Body of pancreas (tissue), 4 donors: ENCODE measurements around the gene SLC25A21. TPM values are rescaled to one million over a fixed set of nuclear protein-coding genes. Genes with fewer than 3 reads are reported as not detected.
"Not testable (repeated sequence)": the region's sequence is repeated elsewhere in the genome, so short reads cannot be mapped to it uniquely, and the experiment has no call there.

Experiments
- ATAC-seq: fragments of 150-250 bp; one replicate; pipeline ENCODE4 v1.9.1; 2016
- DNase-seq, 4 donors: peaks; one replicate each; pipeline ENCODE4 v3.0.0-alpha.2; 2019
- H3K27ac ChIP-seq, 4 donors: fragments of 200-600 bp; sonication (generic); 1 replicate in 3 of 4; 2 replicates in 1 of 4; pipeline versions ENCODE4 v1.5.1 to v1.6.1; 2016 to 2019; ENCODE audit warnings: mild to moderate bottlenecking in 1 of 4, mixed read lengths in 1 of 4, moderate library complexity in 1 of 4
- H3K27me3 ChIP-seq, 2 donors: fragments of 200-600 bp; sonication (generic); one replicate each; pipeline ENCODE4 v1.6.0; 2016; ENCODE audit warnings: mild to moderate bottlenecking in 1 of 2
- H3K36me3 ChIP-seq, 2 donors: fragments of 200-600 bp; sonication (generic); replicated peaks in 1 of 2; 2 replicates each; pipeline ENCODE4 v1.5.1; 2016; ENCODE audit warnings: low read depth in 2 of 2; ENCODE audit not compliant: insufficient read depth in 1 of 2
- H3K4me1 ChIP-seq: fragments of 200-600 bp; sonication (generic); one replicate; pipeline ENCODE4 v1.6.0; 2016
- H3K4me3 ChIP-seq, 2 donors: fragments of 200-600 bp; sonication (generic); 1 replicate in 1 of 2; 2 replicates in 1 of 2; pipeline ENCODE4 v1.5.1; 2016 to 2019
- H3K9me3 ChIP-seq, 3 donors: fragments of 200-600 bp; sonication (generic); 1 replicate in 2 of 3; 2 replicates in 1 of 3; pipeline ENCODE4 v1.5.1; 2016
- CTCF ChIP-seq, 7 experiments: fragments of 450-650 bp in 4 of 7; fragments of 200-600 bp in 3 of 7; sonication (generic) in 3 of 7; IDR thresholded peaks; one replicate each; pipeline ENCODE4 v1.5.1; 2016 to 2019; ENCODE audit warnings: antibody characterized with exemption in 7 of 7
- POLR2A ChIP-seq, 3 donors: fragments of 450-650 bp; IDR thresholded peaks; one replicate each; pipeline ENCODE4 v1.6.1; 2016; ENCODE audit warnings: antibody characterized with exemption in 3 of 3, mild to moderate bottlenecking in 2 of 3
- WGBS, 2 donors: methylation state at CpG; one replicate each; pipeline ENCODE4 v1.1.5; 2017; 5-methylcytosine and 5-hydroxymethylcytosine counted together
- intact Hi-C: fragments of 100-400 bp; cut with DNase I; formaldehyde crosslinking; loops from one replicate; pipeline ENCODE4 v1.15.1; 2023
- total RNA-seq, 2 donors: library from RNA; depleted of rRNA; stranded (reverse); fragments of >200 nt; gene quantifications; one replicate each; pipeline ENCODE4 v1.1.0, GENCODE V29; 2016

Gene SLC25A21
- total RNA-seq, 2 donors from 2014 or later, result not detected

DNA sequence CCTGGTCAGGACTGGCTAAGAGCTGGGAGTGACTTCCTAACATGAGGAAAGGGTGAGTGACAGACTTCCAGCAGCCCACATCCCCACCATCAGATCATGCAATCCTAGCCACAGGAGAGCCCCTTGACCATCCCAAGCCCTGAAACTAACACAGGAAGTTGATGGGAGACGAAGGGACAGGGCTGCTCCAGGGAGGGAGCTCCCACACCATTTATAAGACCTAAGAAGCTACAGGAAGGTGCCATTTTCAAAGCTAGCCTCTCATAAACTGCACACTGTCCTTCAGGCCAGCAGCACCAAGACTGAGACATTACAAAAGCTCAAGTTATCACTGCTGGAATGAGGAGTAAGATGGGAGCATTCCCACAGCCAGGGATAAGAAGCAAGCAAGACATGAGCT, 19.4 kb downstream of the SLC25A21 start:
- H3K36me3 ChIP-seq, result no peaks in the 10 kb centered on the region
- no peaks in the 10 kb centered on the region for H3K27me3 ChIP-seq
- intact Hi-C loops, result loop anchor here (10.0 kb wide), 2 partner anchors 498 to 598 kb away; no protein-coding TSS in a partner anchor
- no peaks in the 10 kb centered on the region for H3K4me1 ChIP-seq
- WGBS, 2 donors, result 18 to 24% methylated on average over 1 of the region's 1 CpG
- no peak for TF ChIP-seq CTCF (IDR thresholded peaks at IDR 0.05)
- TF ChIP-seq POLR2A (IDR thresholded peaks at IDR 0.05), result no peak
- H3K27ac ChIP-seq, result no peak overlapping the region
- no peak for DNase-seq
- ATAC-seq, result no peak
- H3K4me3 ChIP-seq, result no peak overlapping the region
- H3K9me3 ChIP-seq, result no peaks in the 10 kb centered on the region

- H3K27ac ChIP-seq, result no peak overlapping the region
- no peaks in the 10 kb centered on the region for H3K4me1 ChIP-seq
- no peaks in the 10 kb centered on the region for H3K36me3 ChIP-seq
- TF ChIP-seq CTCF (IDR thresholded peaks at IDR 0.05) (peak; percentile 51 to 76 (median 61)), POLR2A (IDR thresholded peaks at IDR 0.05) (no peak)
- no peaks in the 10 kb centered on the region for H3K27me3 ChIP-seq
- H3K9me3 ChIP-seq, result no peaks in the 10 kb centered on the region
- peak; percentile 63 for ATAC-seq
- intact Hi-C loops, result loop anchor here (10.0 kb wide), 2 partner anchors 496 to 596 kb away; no protein-coding TSS in a partner anchor
- WGBS, 2 donors, result 0% methylated on average over 3 of the region's 3 CpGs
- no peak overlapping the region for H3K4me3 ChIP-seq
- no peak for DNase-seq
Measured at GRCh38 chr14:37150414-37150813, 22.0 kb downstream of the SLC25A21 start.

DNA sequence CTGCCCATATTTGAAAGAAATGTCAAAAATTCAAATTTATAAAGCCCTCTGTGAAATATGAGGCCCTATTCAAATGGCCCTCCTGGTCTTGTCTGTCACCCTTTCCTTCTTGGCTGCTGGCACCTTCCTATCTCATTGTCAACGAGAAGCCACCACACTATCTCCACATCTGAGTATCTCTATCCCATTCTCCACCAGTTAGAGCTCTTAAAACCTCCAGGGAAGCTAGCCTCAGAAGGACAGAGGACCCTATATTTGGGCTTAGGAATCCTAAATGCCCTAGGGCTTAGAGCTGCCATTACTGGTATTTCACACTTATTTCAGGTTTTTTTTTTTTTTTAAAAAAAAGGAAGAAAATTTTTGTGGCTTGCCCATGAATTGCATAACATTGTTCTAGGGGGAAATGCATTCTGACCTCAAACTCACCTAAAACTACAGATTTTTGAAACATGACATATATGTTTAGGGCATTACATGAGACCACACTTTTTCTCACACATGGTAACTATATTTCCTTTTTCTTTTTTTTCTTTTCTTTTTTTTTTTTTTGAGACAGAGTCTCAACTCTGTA, 25.0 kb downstream of the SLC25A21 start:
- Histone ChIP-seq H3K27me3 (no peaks in the 10 kb centered on the region), H3K27ac (no peak overlapping the region), H3K9me3 (no peaks in the 10 kb centered on the region), H3K4me3 (no peak overlapping the region), H3K36me3 (no peaks in the 10 kb centered on the region), H3K4me1 (peaks cover 8% of the 10 kb centered on the region)
- DNase-seq (no peak), ATAC-seq (no peak)
- intact Hi-C loops, result no loop called here
- no peak for TF ChIP-seq POLR2A (IDR thresholded peaks at IDR 0.05)
- TF ChIP-seq CTCF (IDR thresholded peaks at IDR 0.05), result no peak
- WGBS, 2 donors, result 41 to 52% methylated on average over 1 of the region's 1 CpG

DNA sequence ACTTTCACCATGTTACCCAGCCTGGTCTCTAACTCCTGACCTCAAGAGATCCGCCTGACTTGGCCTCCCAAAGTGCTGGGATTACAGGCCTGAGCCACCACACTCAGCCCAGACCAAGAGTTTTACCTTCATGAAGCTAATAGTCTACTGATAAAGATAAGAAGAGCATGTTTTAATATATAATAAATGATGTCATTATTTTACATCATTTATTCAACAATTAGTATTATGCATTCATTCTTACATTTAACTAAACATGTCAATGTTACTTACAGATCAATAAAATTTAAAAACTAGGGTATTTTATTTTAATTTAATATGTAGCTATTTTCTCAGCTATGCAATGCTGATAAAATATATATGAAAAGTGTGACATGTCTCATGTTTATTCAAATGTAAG, 26.0 kb downstream of the SLC25A21 start:
- H3K4me1 ChIP-seq, intact Hi-C loops, H3K27me3 ChIP-seq, H3K36me3 ChIP-seq, H3K4me3 ChIP-seq, ATAC-seq, H3K9me3 ChIP-seq, DNase-seq, H3K27ac ChIP-seq: not testable (repeated sequence)
- 82 to 86% methylated on average over 1 of the region's 1 CpG for WGBS, 2 donors

DNA sequence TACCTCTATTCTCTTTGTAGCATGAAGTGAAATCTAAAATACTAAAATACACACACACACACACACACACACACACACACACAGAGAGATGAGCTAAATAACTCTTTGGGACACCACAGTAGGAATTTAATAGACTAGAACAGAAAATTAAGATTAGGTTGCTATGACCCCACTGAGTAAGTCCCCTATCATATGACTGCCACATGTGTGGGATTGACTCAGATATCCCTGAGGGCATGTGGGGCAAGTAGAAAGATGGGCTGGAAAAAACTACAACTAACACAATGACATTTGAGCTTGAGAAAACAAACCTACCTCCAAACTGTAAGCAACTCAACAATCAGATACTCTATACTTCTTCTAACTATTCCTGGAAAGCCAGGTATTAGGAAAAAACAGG, 27.0 kb downstream of the SLC25A21 start:
- Histone ChIP-seq H3K4me1 (peaks cover 8% of the 10 kb centered on the region), H3K36me3 (no peaks in the 10 kb centered on the region), H3K4me3 (no peak overlapping the region), H3K27me3 (no peaks in the 10 kb centered on the region), H3K27ac (no peak overlapping the region), H3K9me3 (no peaks in the 10 kb centered on the region)
- TF ChIP-seq POLR2A (IDR thresholded peaks at IDR 0.05) (no peak), CTCF (IDR thresholded peaks at IDR 0.05) (no peak)
- no peak for DNase-seq
- intact Hi-C loops, result no loop called here
- no peak for ATAC-seq
